H9 (cell line): Measurements from ENCODE around the gene ANP32E. TPM values are rescaled to one million over a fixed set of nuclear protein-coding genes. Genes with fewer than 3 reads are reported as not detected.

Experiments
- DNase-seq: peaks from one replicate; pipeline ENCODE4 v3.0.0-alpha.2; 2017
- H2AFZ ChIP-seq: one replicate; pipeline ENCODE4 v1.6.1; 2013; ENCODE audit warnings: mild to moderate bottlenecking, low read length, control low read depth, moderate library complexity
- H2AK5ac ChIP-seq: 2 replicates; pipeline ENCODE4 v1.6.1; 2013; ENCODE audit warnings: low read length, control low read depth, mixed read lengths; ENCODE audit not compliant: insufficient read length
- H2BK120ac ChIP-seq: one replicate; pipeline ENCODE4 v1.6.1; 2013; ENCODE audit warnings: low read depth, mild to moderate bottlenecking, low read length, control low read depth, inconsistent platforms; ENCODE audit not compliant: poor library complexity, severe bottlenecking
- H2BK12ac ChIP-seq: 2 replicates; pipeline ENCODE4 v1.6.1; 2013; ENCODE audit warnings: low read length, control low read depth, mixed read lengths, low read depth; ENCODE audit not compliant: insufficient read length
- H2BK15ac ChIP-seq: 2 replicates; pipeline ENCODE4 v1.6.1; 2013; ENCODE audit warnings: low read depth, low read length, control low read depth
- H2BK20ac ChIP-seq: one replicate; pipeline ENCODE4 v1.6.1; 2013; ENCODE audit warnings: low read depth, mild to moderate bottlenecking, low read length, control low read depth, inconsistent platforms; ENCODE audit not compliant: poor library complexity, severe bottlenecking
- H2BK5ac ChIP-seq: 2 replicates; pipeline ENCODE4 v1.6.1; 2013; ENCODE audit warnings: low read length, control low read depth, mixed read lengths; ENCODE audit not compliant: insufficient read length
- H3K14ac ChIP-seq: 2 replicates; pipeline ENCODE4 v1.6.1; 2013; ENCODE audit warnings: low read length, control low read depth; ENCODE audit not compliant: insufficient read depth
- H3K18ac ChIP-seq: 2 replicates; pipeline ENCODE4 v1.6.1; 2013; ENCODE audit warnings: low read depth, mild to moderate bottlenecking, mixed read lengths, low read length, control low read depth; ENCODE audit not compliant: insufficient read length
- H3K23ac ChIP-seq: 2 replicates; pipeline ENCODE4 v1.6.1; 2013; ENCODE audit warnings: low read length, control low read depth, mixed read lengths, low read depth; ENCODE audit not compliant: insufficient read length
- H3K23me2 ChIP-seq: 2 replicates; pipeline ENCODE4 v1.6.1; 2013; ENCODE audit warnings: low read depth, mild to moderate bottlenecking, mixed read lengths, low read length, control low read depth; ENCODE audit not compliant: insufficient read length, poor library complexity, severe bottlenecking
- H3K27ac ChIP-seq: 2 replicates; pipeline ENCODE4 v1.5.1; 2013; ENCODE audit warnings: low read length, control low read depth, mixed read lengths, low read depth; ENCODE audit not compliant: insufficient read length
- H3K27me3 ChIP-seq: 2 replicates; pipeline ENCODE4 v1.6.1; 2013; ENCODE audit warnings: low read length, control low read depth, inconsistent platforms; ENCODE audit not compliant: insufficient read depth
- H3K4ac ChIP-seq: 2 replicates; pipeline ENCODE4 v1.6.1; 2013; ENCODE audit warnings: low read depth, mild to moderate bottlenecking, control low read depth, inconsistent platforms, low read length, moderate library complexity
- H3K4me1 ChIP-seq: 2 replicates; pipeline ENCODE4 v1.6.1; 2013; ENCODE audit warnings: low read length, control low read depth, inconsistent platforms; ENCODE audit not compliant: insufficient read depth
- H3K4me2 ChIP-seq: 2 replicates; pipeline ENCODE4 v1.6.1; 2013; ENCODE audit warnings: low read length, control low read depth, mixed read lengths; ENCODE audit not compliant: insufficient read length, insufficient read depth
- H3K56ac ChIP-seq: 2 replicates; pipeline ENCODE4 v1.6.1; 2013; ENCODE audit warnings: low read depth, mild to moderate bottlenecking, mixed read lengths, low read length, control low read depth; ENCODE audit not compliant: insufficient read length
- H3K79me1 ChIP-seq: 2 replicates; pipeline ENCODE4 v1.6.1; 2013; ENCODE audit warnings: low read depth, mild to moderate bottlenecking, moderate library complexity, low read length, control low read depth, inconsistent platforms; ENCODE audit not compliant: insufficient read depth, poor library complexity, severe bottlenecking
- H3K79me2 ChIP-seq: 2 replicates; pipeline ENCODE4 v1.6.1; 2013; ENCODE audit warnings: low read length, control low read depth, inconsistent platforms; ENCODE audit not compliant: insufficient read depth
- H3K9ac ChIP-seq: 2 replicates; pipeline ENCODE4 v1.6.1; 2013; ENCODE audit warnings: low read length, control low read depth, mixed read lengths; ENCODE audit not compliant: insufficient read length; ENCODE audit errors: extremely low read depth
- H3K9me3 ChIP-seq: one replicate; pipeline ENCODE4 v1.6.1; 2013; ENCODE audit warnings: low read depth, low read length, inconsistent platforms; ENCODE audit not compliant: control insufficient read depth
- H3T11ph ChIP-seq: one replicate; pipeline ENCODE4 v1.6.1; 2013; ENCODE audit warnings: mild to moderate bottlenecking, low read length, control low read depth, inconsistent platforms
- H4K20me1 ChIP-seq: one replicate; pipeline ENCODE4 v1.6.1; 2013; ENCODE audit not compliant: control insufficient read depth, insufficient read length, insufficient read depth
- H4K5ac ChIP-seq: 2 replicates; pipeline ENCODE4 v1.6.1; 2013; ENCODE audit warnings: low read depth, mild to moderate bottlenecking, mixed read lengths, low read length, control low read depth; ENCODE audit not compliant: insufficient read length
- H4K8ac ChIP-seq: replicated peaks from 2 replicates; pipeline ENCODE4 v1.6.1; 2013; ENCODE audit warnings: low read length, control low read depth, mixed read lengths, low read depth; ENCODE audit not compliant: insufficient read length
- H4K91ac ChIP-seq: 2 replicates; pipeline ENCODE4 v1.6.1; 2013; ENCODE audit warnings: low read depth, mild to moderate bottlenecking, moderate library complexity, mixed read lengths, low read length, control low read depth; ENCODE audit not compliant: insufficient read length
- H3K27ac Mint-ChIP-seq, 3 experiments: 2 replicates in 2 of 3; 3 replicates in 1 of 3; pipeline ENCODE4 v1.8.0; 2020 to 2021; ENCODE audit warnings: mixed read lengths in 3 of 3, mild to moderate bottlenecking in 1 of 3, moderate library complexity in 1 of 3
- H3K27me3 Mint-ChIP-seq: 2 replicates; pipeline ENCODE4 v1.8.0; 2021; ENCODE audit warnings: low read depth, mild to moderate bottlenecking, moderate library complexity, mixed read lengths
- H3K36me3 Mint-ChIP-seq, 3 experiments: 2 replicates in 2 of 3; 3 replicates in 1 of 3; pipeline ENCODE4 v1.8.0; 2020 to 2021; ENCODE audit warnings: low read depth in 3 of 3, mixed read lengths in 3 of 3; ENCODE audit not compliant: insufficient read depth in 1 of 3
- H3K4me1 Mint-ChIP-seq, 2 experiments: 2 replicates each; pipeline ENCODE4 v1.8.0; 2020; ENCODE audit warnings: mixed read lengths in 2 of 2
- H3K4me3 Mint-ChIP-seq, 2 experiments: 2 replicates in 1 of 2; 3 replicates in 1 of 2; pipeline ENCODE4 v1.8.0; 2020 to 2021; ENCODE audit warnings: mild to moderate bottlenecking in 2 of 2, mixed read lengths in 2 of 2, moderate library complexity in 1 of 2
- H3K9me3 Mint-ChIP-seq, 2 experiments: 2 replicates in 1 of 2; 3 replicates in 1 of 2; pipeline ENCODE4 v1.8.0; 2020; ENCODE audit warnings: mild to moderate bottlenecking in 2 of 2, mixed read lengths in 2 of 2, moderate library complexity in 1 of 2
- WGBS: extraction: QIAGEN DNeasy Blood & Tissue Kit; methylation state at CpG from one replicate; pipeline ENCODE4 v1.1.7; 2013; ENCODE audit warnings: missing lambda C conversion rate, low lambda C conversion rate, mixed read lengths; ENCODE audit not compliant: insufficient read length; ENCODE audit errors: extremely low coverage; 5-methylcytosine and 5-hydroxymethylcytosine counted together
- total RNA-seq: library from RNA; stranded (reverse); gene quantifications from 2 replicates; pipeline ENCODE4 v1.2.1, GENCODE V29; 2021
- TF ChIP-seq, protein P1 (sequence below): fragments of 200-600 bp; sonication (generic); conservative IDR thresholded peaks from 3 replicates; pipeline ENCODE4 v1.8.0; 2021; ENCODE audit warnings: antibody characterized with exemption, mild to moderate bottlenecking

ANP32E gene
- total RNA-seq, 1 experiment from 2014 or later: 106 TPM

DNA sequence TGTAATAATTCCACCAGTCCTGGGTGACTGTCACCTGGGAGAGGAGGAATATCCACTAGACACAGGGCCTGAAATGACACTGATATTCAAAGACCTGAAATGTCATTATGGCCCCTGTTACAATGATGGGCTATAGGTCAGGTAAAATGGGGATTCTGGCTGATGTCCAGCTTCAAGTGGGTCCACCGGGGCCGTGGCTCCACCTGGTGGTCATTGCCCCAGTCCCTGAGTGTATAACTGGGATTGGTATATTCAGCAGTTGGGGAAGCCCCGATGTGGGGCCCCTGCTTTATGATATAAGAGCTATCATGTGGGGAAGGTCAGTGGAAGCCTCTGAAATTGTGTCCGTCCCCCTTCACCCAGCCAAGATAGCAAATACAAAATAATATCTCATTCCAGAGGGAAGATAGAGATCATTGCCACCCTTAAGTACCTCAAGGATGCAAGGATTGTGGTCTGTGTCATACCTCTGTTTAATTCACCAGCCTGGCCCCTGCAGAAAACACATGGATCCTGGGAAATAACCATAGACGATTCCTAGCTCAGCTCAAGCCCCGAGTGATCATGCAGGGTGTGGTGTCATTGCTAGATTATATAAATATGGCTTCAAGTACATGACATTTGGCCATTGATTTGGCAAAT is 66.8 kb downstream of the ANP32E start:
- Histone ChIP-seq H3K27ac (no peak overlapping the region), H3K79me1 (no peaks in the 10 kb centered on the region), H4K91ac (no peak overlapping the region), H2BK12ac (no peak overlapping the region), H2BK15ac (no peak overlapping the region), H3K23me2 (no peaks in the 10 kb centered on the region), H3K9ac (no peak overlapping the region), H3K56ac (no peak overlapping the region), H2AFZ (no peak overlapping the region), H4K8ac (no peak overlapping the region), H3K4me1 (no peaks in the 10 kb centered on the region), H3K23ac (no peak overlapping the region), H3K14ac (no peak overlapping the region), H2AK5ac (no peak overlapping the region), H3K9me3 (no peaks in the 10 kb centered on the region), H3K18ac (no peak overlapping the region), H3K27me3 (no peaks in the 10 kb centered on the region), H3K4me2 (no peak overlapping the region), H4K5ac (no peak overlapping the region), H2BK5ac (no peak overlapping the region), H3T11ph (no peak overlapping the region), H3K4ac (no peak overlapping the region), H4K20me1 (no peaks in the 10 kb centered on the region), H3K79me2 (no peaks in the 10 kb centered on the region), H2BK120ac (no peak overlapping the region), H2BK20ac (no peak overlapping the region)
- H3K27ac Mint-ChIP-seq: no peak overlapping the region
- no peaks in the 10 kb centered on the region for H3K9me3 Mint-ChIP-seq
- peak; percentile 73 for DNase-seq
- peaks cover 8 to 9% of the 10 kb centered on the region in 2 experiments for H3K4me1 Mint-ChIP-seq
- no peaks in the 10 kb centered on the region for H3K36me3 Mint-ChIP-seq
- TF ChIP-seq, protein P1, sequence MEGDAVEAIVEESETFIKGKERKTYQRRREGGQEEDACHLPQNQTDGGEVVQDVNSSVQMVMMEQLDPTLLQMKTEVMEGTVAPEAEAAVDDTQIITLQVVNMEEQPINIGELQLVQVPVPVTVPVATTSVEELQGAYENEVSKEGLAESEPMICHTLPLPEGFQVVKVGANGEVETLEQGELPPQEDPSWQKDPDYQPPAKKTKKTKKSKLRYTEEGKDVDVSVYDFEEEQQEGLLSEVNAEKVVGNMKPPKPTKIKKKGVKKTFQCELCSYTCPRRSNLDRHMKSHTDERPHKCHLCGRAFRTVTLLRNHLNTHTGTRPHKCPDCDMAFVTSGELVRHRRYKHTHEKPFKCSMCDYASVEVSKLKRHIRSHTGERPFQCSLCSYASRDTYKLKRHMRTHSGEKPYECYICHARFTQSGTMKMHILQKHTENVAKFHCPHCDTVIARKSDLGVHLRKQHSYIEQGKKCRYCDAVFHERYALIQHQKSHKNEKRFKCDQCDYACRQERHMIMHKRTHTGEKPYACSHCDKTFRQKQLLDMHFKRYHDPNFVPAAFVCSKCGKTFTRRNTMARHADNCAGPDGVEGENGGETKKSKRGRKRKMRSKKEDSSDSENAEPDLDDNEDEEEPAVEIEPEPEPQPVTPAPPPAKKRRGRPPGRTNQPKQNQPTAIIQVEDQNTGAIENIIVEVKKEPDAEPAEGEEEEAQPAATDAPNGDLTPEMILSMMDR: peak; percentile 82
- no peak overlapping the region for H3K4me3 Mint-ChIP-seq
- WGBS: no CpG with 5 or more reads among the region's 6 CpGs
- H3K27me3 Mint-ChIP-seq: no peaks in the 10 kb centered on the region; the same call in 1 of the 2 replicates

Other genes starting within 250 kb of the ANP32E start
- gene OTUD7B, start 225.4 kb downstream of the ANP32E start, total RNA-seq: 22.5 and 23.5 TPM in 2 replicates
- gene VPS45, start 168.3 kb downstream of the ANP32E start, total RNA-seq: 31.8 and 31.9 TPM in 2 replicates
- gene PLEKHO1, start 86.2 kb downstream of the ANP32E start, total RNA-seq: 47.6 and 48.1 TPM in 2 replicates
- 42.0 and 43.2 TPM in 2 replicates for gene CA14, start 21.7 kb upstream of the ANP32E start, total RNA-seq
- gene APH1A, start 32.9 kb upstream of the ANP32E start, total RNA-seq: 113 and 115 TPM in 2 replicates
- gene C1orf54, start 36.7 kb upstream of the ANP32E start, total RNA-seq: 20.8 and 21.3 TPM in 2 replicates
- gene CIART, start 46.4 kb upstream of the ANP32E start, total RNA-seq: 15.6 TPM in 2 replicates
- 113 and 114 TPM in 2 replicates for gene MRPS21, start 57.7 kb upstream of the ANP32E start, total RNA-seq
- 82.3 and 86.1 TPM in 2 replicates for gene PRPF3, start 85.4 kb upstream of the ANP32E start, total RNA-seq
- gene RPRD2, start 128.0 kb upstream of the ANP32E start, total RNA-seq: 37.9 and 39.0 TPM in 2 replicates